Trophoblast cell (in vitro differentiated cells and primary cell): ENCODE data around the gene WDR62.
A peak's percentile ranks its signal among the peaks of the same experiment; 100 is the strongest.

Experiments
- DNase-seq, 2 donors: peaks; one replicate each; pipeline ENCODE4 v3.0.0-alpha.2; 2016
- H2AFZ ChIP-seq: 2 replicates; pipeline ENCODE4 v1.6.1; 2013; ENCODE audit warnings: low read length, moderate library complexity, mild to moderate bottlenecking; ENCODE audit not compliant: insufficient read depth, poor library complexity
- H2AK5ac ChIP-seq: 2 replicates; pipeline ENCODE4 v1.6.1; 2013; ENCODE audit warnings: mild to moderate bottlenecking, low read length
- H2BK120ac ChIP-seq: 2 replicates; pipeline ENCODE4 v1.6.1; 2013; ENCODE audit warnings: low read length, mild to moderate bottlenecking, moderate library complexity; ENCODE audit not compliant: insufficient read depth, poor library complexity
- H2BK12ac ChIP-seq: 2 replicates; pipeline ENCODE4 v1.6.1; 2013; ENCODE audit warnings: mild to moderate bottlenecking, low read length, moderate library complexity
- H2BK5ac ChIP-seq: 2 replicates; pipeline ENCODE4 v1.6.1; 2013; ENCODE audit warnings: low read length, low read depth, moderate library complexity, mild to moderate bottlenecking; ENCODE audit not compliant: poor library complexity
- H3K14ac ChIP-seq: 2 replicates; pipeline ENCODE4 v1.6.1; 2013; ENCODE audit warnings: mild to moderate bottlenecking, low read length
- H3K18ac ChIP-seq: 2 replicates; pipeline ENCODE4 v1.6.1; 2013; ENCODE audit warnings: mild to moderate bottlenecking, low read length
- H3K23ac ChIP-seq: 2 replicates; pipeline ENCODE4 v1.6.1; 2013; ENCODE audit warnings: low read length
- H3K27ac ChIP-seq: 2 replicates; pipeline ENCODE4 v1.5.1; 2013; ENCODE audit warnings: low read depth, mild to moderate bottlenecking, inconsistent platforms, low read length, moderate library complexity
- H3K27me3 ChIP-seq: 2 replicates; pipeline ENCODE4 v1.6.1; 2013; ENCODE audit warnings: inconsistent platforms, mild to moderate bottlenecking, low read length, moderate library complexity; ENCODE audit not compliant: insufficient read depth
- H3K36me3 ChIP-seq, 2 experiments: 1 replicate in 1 of 2; 2 replicates in 1 of 2; pipeline ENCODE4 v1.6.1; 2013; ENCODE audit warnings: low read length in 2 of 2, mild to moderate bottlenecking in 2 of 2, moderate library complexity in 1 of 2; ENCODE audit not compliant: insufficient read depth in 2 of 2, control insufficient read depth in 1 of 2
- H3K4ac ChIP-seq: 2 replicates; pipeline ENCODE4 v1.6.1; 2013; ENCODE audit warnings: low read depth, mild to moderate bottlenecking, low read length, moderate library complexity
- H3K4me1 ChIP-seq, 2 experiments: 1 replicate in 1 of 2; 2 replicates in 1 of 2; pipeline ENCODE4 v1.6.1; 2013; ENCODE audit warnings: low read length in 2 of 2, mild to moderate bottlenecking in 2 of 2, moderate library complexity in 1 of 2; ENCODE audit not compliant: insufficient read depth in 2 of 2, control insufficient read depth in 1 of 2
- H3K4me2 ChIP-seq: 2 replicates; pipeline ENCODE4 v1.6.1; 2013; ENCODE audit warnings: inconsistent platforms, mild to moderate bottlenecking, low read length, moderate library complexity
- H3K4me3 ChIP-seq: 2 replicates; pipeline ENCODE4 v1.5.1; 2013; ENCODE audit warnings: mild to moderate bottlenecking, low read depth, low read length, inconsistent platforms
- H3K79me1 ChIP-seq: one replicate; pipeline ENCODE4 v1.6.1; 2013; ENCODE audit warnings: low read length
- H3K79me2 ChIP-seq: 2 replicates; pipeline ENCODE4 v1.6.1; 2013; ENCODE audit warnings: low read length, mild to moderate bottlenecking; ENCODE audit not compliant: control insufficient read depth, insufficient read depth, poor library complexity
- H3K9ac ChIP-seq: 2 replicates; pipeline ENCODE4 v1.6.1; 2013; ENCODE audit warnings: mild to moderate bottlenecking, low read length
- H3K9me3 ChIP-seq: 2 replicates; pipeline ENCODE4 v1.6.1; 2013; ENCODE audit warnings: low read depth, mild to moderate bottlenecking, control low read depth, inconsistent platforms, low read length; ENCODE audit not compliant: insufficient read depth
- H4K12ac ChIP-seq: 2 replicates; pipeline ENCODE4 v1.6.1; 2013; ENCODE audit warnings: low read depth, mild to moderate bottlenecking, low read length, moderate library complexity
- H4K8ac ChIP-seq: 2 replicates; pipeline ENCODE4 v1.6.1; 2013; ENCODE audit warnings: low read depth, mild to moderate bottlenecking, low read length, moderate library complexity
- H4K91ac ChIP-seq: one replicate; pipeline ENCODE4 v1.6.1; 2013; ENCODE audit warnings: low read depth, mild to moderate bottlenecking, low read length, moderate library complexity
- WGBS: extraction: QIAGEN DNeasy Blood & Tissue Kit; methylation state at CpG from one replicate; pipeline ENCODE4 v1.1.7; 2013; ENCODE audit warnings: missing lambda C conversion rate; ENCODE audit not compliant: insufficient read length, insufficient coverage; ENCODE audit errors: extremely low coverage; 5-methylcytosine and 5-hydroxymethylcytosine counted together

The WDR62 gene

GRCh38 chr19:36116344-36116637 lies 61.6 kb downstream of the WDR62 start:
- Histone ChIP-seq H3K79me1 (peaks cover 13% of the 10 kb centered on the region), H2AFZ (peak overlapping the region; percentile 90), H4K8ac (peak overlapping the region; percentile 90), H3K27ac (no peak overlapping the region), H3K18ac (peak overlapping the region; percentile 67), H3K27me3 (no peaks in the 10 kb centered on the region), H4K91ac (peak overlapping the region; percentile 70), H2BK120ac (no peak overlapping the region), H3K79me2 (peaks cover 12% of the 10 kb centered on the region), H3K4me3 (no peak overlapping the region), H3K14ac (no peak overlapping the region), H3K4me2 (peak overlapping the region; percentile 63), H3K9ac (peak overlapping the region; percentile 4), H3K36me3 (peaks cover 37 to 42% of the 10 kb centered on the region in 2 experiments), H3K9me3 (no peaks in the 10 kb centered on the region), H3K4me1 (peaks cover 14 to 16% of the 10 kb centered on the region in 2 experiments), H3K23ac (no peak overlapping the region), H2BK5ac (no peak overlapping the region), H2BK12ac (no peak overlapping the region), H3K4ac (peak overlapping the region; percentile 60), H4K12ac (peak overlapping the region; percentile 70), H2AK5ac (peak overlapping the region; percentile 71)
- no peak for DNase-seq
- no CpG with 5 or more reads among the region's 1 CpG for WGBS

GRCh38 chr19:36120092-36120983 lies 65.6 kb downstream of the WDR62 start:
- peaks cover 45 to 57% of the 10 kb centered on the region in 2 experiments for H3K36me3 ChIP-seq
- no peak overlapping the region for H3K23ac ChIP-seq
- H3K79me1 ChIP-seq = peaks cover 5% of the 10 kb centered on the region
- no peak overlapping the region for H3K18ac ChIP-seq
- DNase-seq = no peak
- H4K8ac ChIP-seq = no peak overlapping the region
- H2BK12ac ChIP-seq = no peak overlapping the region
- no peak overlapping the region for H3K9ac ChIP-seq
- H3K27ac ChIP-seq = no peak overlapping the region
- no peak overlapping the region for H3K4me2 ChIP-seq
- no peak overlapping the region for H3K4ac ChIP-seq
- H4K12ac ChIP-seq = no peak overlapping the region
- H3K9me3 ChIP-seq = no peaks in the 10 kb centered on the region
- H3K14ac ChIP-seq = no peak overlapping the region
- no peak overlapping the region for H2BK5ac ChIP-seq
- no peak overlapping the region for H2AFZ ChIP-seq
- no peaks in the 10 kb centered on the region for H3K27me3 ChIP-seq
- WGBS = no CpG with 5 or more reads among the region's 26 CpGs
- peaks cover 5 to 6% of the 10 kb centered on the region in 2 experiments for H3K4me1 ChIP-seq
- peaks cover 3% of the 10 kb centered on the region for H3K79me2 ChIP-seq
- no peak overlapping the region for H2BK120ac ChIP-seq
- H2AK5ac ChIP-seq = no peak overlapping the region
- H3K4me3 ChIP-seq = no peak overlapping the region
- no peak overlapping the region for H4K91ac ChIP-seq

- Histone ChIP-seq H3K27me3 (no peaks in the 10 kb centered on the region), H4K91ac (no peak overlapping the region), H3K9ac (no peak overlapping the region), H4K12ac (no peak overlapping the region), H3K36me3 (peaks cover 48 to 63% of the 10 kb centered on the region in 2 experiments), H3K79me1 (no peaks in the 10 kb centered on the region), H3K79me2 (peaks cover under 1% of the 10 kb centered on the region), H2AFZ (no peak overlapping the region), H4K8ac (no peak overlapping the region), H3K18ac (no peak overlapping the region), H3K4me3 (no peak overlapping the region), H3K4ac (no peak overlapping the region), H2BK5ac (no peak overlapping the region), H2AK5ac (no peak overlapping the region), H3K4me1 (peaks cover 4 to 5% of the 10 kb centered on the region in 2 experiments), H3K9me3 (no peaks in the 10 kb centered on the region), H3K27ac (no peak overlapping the region), H2BK12ac (no peak overlapping the region), H3K14ac (no peak overlapping the region), H3K4me2 (no peak overlapping the region), H2BK120ac (no peak overlapping the region), H3K23ac (no peak overlapping the region)
- WGBS = no CpG with 5 or more reads among the region's 18 CpGs
- no peak for DNase-seq
Measured at GRCh38 chr19:36120984-36121358, 66.3 kb downstream of the WDR62 start.

GRCh38 chr19:36121486-36122124 lies 66.9 kb downstream of the WDR62 start:
- no peak for DNase-seq
- WGBS = no CpG with 5 or more reads among the region's 49 CpGs

More at GRCh38 chr19:36121486-36122124, 66.9 kb downstream of the WDR62 start:
- Histone ChIP-seq H3K9me3 (no peaks in the 10 kb centered on the region), H3K4ac (no peak overlapping the region), H3K4me1 (no peaks in the 10 kb centered on the region), H2BK120ac (no peak overlapping the region), H3K9ac (no peak overlapping the region), H3K27ac (no peak overlapping the region), H3K23ac (no peak overlapping the region), H4K12ac (no peak overlapping the region), H2AFZ (no peak overlapping the region), H2BK12ac (no peak overlapping the region), H3K4me3 (no peak overlapping the region), H3K18ac (no peak overlapping the region), H3K79me2 (no peaks in the 10 kb centered on the region), H4K8ac (no peak overlapping the region), H3K36me3 (peaks cover 46 to 63% of the 10 kb centered on the region in 2 experiments), H3K79me1 (no peaks in the 10 kb centered on the region), H3K4me2 (no peak overlapping the region), H2AK5ac (no peak overlapping the region), H3K14ac (no peak overlapping the region), H3K27me3 (no peaks in the 10 kb centered on the region), H4K91ac (no peak overlapping the region), H2BK5ac (no peak overlapping the region)
